SK-N-SH treated with all-trans-retinoic acid at 6 μM for 48 hours (cell line): ENCODE results near the gene ITPKB.

Experiments
- BACH2 ChIP-seq: fragments of 250-450 bp; sonication (Bioruptor Pico); IDR thresholded peaks from 2 replicates; pipeline ENCODE4 v1.9.0; 2021; ENCODE audit warnings: mild to moderate bottlenecking, borderline replicate concordance
- PATZ1 ChIP-seq: fragments of 250-450 bp; sonication (Bioruptor Pico); IDR thresholded peaks from 2 replicates; pipeline ENCODE4 v1.8.0; 2020; ENCODE audit warnings: mild to moderate bottlenecking, moderate library complexity, borderline replicate concordance
- PPARA ChIP-seq: fragments of 250-450 bp; sonication (Bioruptor Pico); IDR thresholded peaks from 2 replicates; pipeline ENCODE4 v1.5.0; 2020; ENCODE audit warnings: mild to moderate bottlenecking, borderline replicate concordance
- SNAI2 ChIP-seq: fragments of 250-450 bp; sonication (Bioruptor Pico); IDR thresholded peaks from 2 replicates; pipeline ENCODE4 v1.5.0; 2020; ENCODE audit warnings: mild to moderate bottlenecking, moderate library complexity
- ZFP3 ChIP-seq: fragments of 250-450 bp; sonication (Bioruptor Pico); IDR thresholded peaks from 2 replicates; pipeline ENCODE4 v1.5.0; 2020; ENCODE audit warnings: mild to moderate bottlenecking, moderate library complexity
- ZNF565 ChIP-seq: fragments of 450-650 bp; formaldehyde crosslinking; conservative IDR thresholded peaks from 2 replicates; pipeline ENCODE4 v1.5.0; 2020; ENCODE audit warnings: low read depth, mild to moderate bottlenecking, moderate library complexity

- TF ChIP-seq SNAI2 (CRISPR knock-in tag) (no peak), ZFP3 (no peak), PATZ1 (no peak), PPARA (CRISPR knock-in tag) (no peak), ZNF565 (CRISPR knock-in tag) (no peak), BACH2 (CRISPR knock-in tag) (no peak)
Observed at GRCh38 chr1:226657895-226658545, 81.1 kb downstream of the ITPKB start.
